ENCODE data around the gene DGLUCY. TPM values are rescaled to one million over a fixed set of nuclear protein-coding genes. Genes with fewer than 3 reads are reported as not detected.

DGLUCY gene
- total RNA-seq, 1 donor from 2014 or later = 28.1 TPM

- intact Hi-C loops (cut with micrococcal nuclease) = no loop called here
- Mint-ChIP-seq H3K4me1 (peaks cover 66% of the 10 kb centered on the region), H3K36me3 (ENCODE audit: low read depth) (peaks cover 31% of the 10 kb centered on the region), H3K9me3 (peaks cover 5% of the 10 kb centered on the region), H3K4me3 (peak overlapping the region; percentile 74), H3K27ac (peak overlapping the region; percentile 95), H3K27me3 (no peaks in the 10 kb centered on the region)
- peak; percentile 65 for DNase-seq
Observed at GRCh38 chr14:91250912-91251311, 137.0 kb downstream of the DGLUCY start.

GRCh38 chr14:91252871-91253794 lies 139.3 kb downstream of the DGLUCY start:
- peaks cover 17% of the 10 kb centered on the region for H3K36me3 Mint-ChIP-seq (ENCODE audit: low read depth)
- no peaks in the 10 kb centered on the region for H3K27me3 Mint-ChIP-seq
- peaks cover 65% of the 10 kb centered on the region for H3K4me1 Mint-ChIP-seq
- peak overlapping the region; percentile 49 for H3K4me3 Mint-ChIP-seq
- intact Hi-C loops (cut with micrococcal nuclease) = loop anchor here (1.0 kb wide), 1 partner anchor 10 kb away; no protein-coding TSS in a partner anchor
- peak; percentile 90 for DNase-seq
- H3K9me3 Mint-ChIP-seq = no peaks in the 10 kb centered on the region
- peak overlapping the region; percentile 62 for H3K27ac Mint-ChIP-seq

- peak; percentile 70 for DNase-seq
- Mint-ChIP-seq H3K9me3 (no peaks in the 10 kb centered on the region), H3K27me3 (no peaks in the 10 kb centered on the region), H3K36me3 (ENCODE audit: low read depth) (peaks cover 17% of the 10 kb centered on the region), H3K27ac (peak overlapping the region; percentile 84), H3K4me3 (peak overlapping the region; percentile 74), H3K4me1 (peaks cover 62% of the 10 kb centered on the region)
- intact Hi-C loops (cut with micrococcal nuclease) = no loop called here
Observed at GRCh38 chr14:91253795-91254323, 140.0 kb downstream of the DGLUCY start.

GRCh38 chr14:91254461-91254860 lies 140.6 kb downstream of the DGLUCY start:
- intact Hi-C loops (cut with micrococcal nuclease) = no loop called here
- H3K27me3 Mint-ChIP-seq = no peaks in the 10 kb centered on the region
- peaks cover 16% of the 10 kb centered on the region for H3K36me3 Mint-ChIP-seq (ENCODE audit: low read depth)
- peak overlapping the region; percentile 74 for H3K4me3 Mint-ChIP-seq
- peak overlapping the region; percentile 84 for H3K27ac Mint-ChIP-seq
- no peaks in the 10 kb centered on the region for H3K9me3 Mint-ChIP-seq
- peaks cover 60% of the 10 kb centered on the region for H3K4me1 Mint-ChIP-seq
- peak; percentile 82 for DNase-seq

- peaks cover 16% of the 10 kb centered on the region for H3K36me3 Mint-ChIP-seq (ENCODE audit: low read depth)
- peak overlapping the region; percentile 84 for H3K27ac Mint-ChIP-seq
- no peaks in the 10 kb centered on the region for H3K9me3 Mint-ChIP-seq
- peak overlapping the region; percentile 74 for H3K4me3 Mint-ChIP-seq
- peaks cover 59% of the 10 kb centered on the region for H3K4me1 Mint-ChIP-seq
- intact Hi-C loops (cut with micrococcal nuclease) = no loop called here
- no peaks in the 10 kb centered on the region for H3K27me3 Mint-ChIP-seq
- DNase-seq = no peak
Observed at GRCh38 chr14:91255026-91255695, 141.3 kb downstream of the DGLUCY start.

GRCh38 chr14:91256661-91257060 lies 142.8 kb downstream of the DGLUCY start:
- no peaks in the 10 kb centered on the region for H3K27me3 Mint-ChIP-seq
- H3K4me1 Mint-ChIP-seq = peaks cover 59% of the 10 kb centered on the region
- no peaks in the 10 kb centered on the region for H3K9me3 Mint-ChIP-seq
- no peak overlapping the region for H3K4me3 Mint-ChIP-seq
- peaks cover 7% of the 10 kb centered on the region for H3K36me3 Mint-ChIP-seq (ENCODE audit: low read depth)
- intact Hi-C loops (cut with micrococcal nuclease) = no loop called here
- DNase-seq = no peak
- H3K27ac Mint-ChIP-seq = no peak overlapping the region

- Mint-ChIP-seq H3K4me3 (no peak overlapping the region), H3K27me3 (no peaks in the 10 kb centered on the region), H3K4me1 (peaks cover 55% of the 10 kb centered on the region), H3K36me3 (ENCODE audit: low read depth) (peaks cover 5% of the 10 kb centered on the region), H3K27ac (peak overlapping the region; percentile 67), H3K9me3 (no peaks in the 10 kb centered on the region)
- intact Hi-C loops (cut with micrococcal nuclease) = no loop called here
- no peak for DNase-seq
Observed at GRCh38 chr14:91257328-91258010, 143.6 kb downstream of the DGLUCY start.

GRCh38 chr14:91258011-91258618 lies 144.2 kb downstream of the DGLUCY start:
- Mint-ChIP-seq H3K36me3 (ENCODE audit: low read depth) (peaks cover 3% of the 10 kb centered on the region), H3K27ac (peak overlapping the region; percentile 46), H3K9me3 (no peaks in the 10 kb centered on the region), H3K4me1 (peaks cover 53% of the 10 kb centered on the region), H3K27me3 (no peaks in the 10 kb centered on the region), H3K4me3 (no peak overlapping the region)
- no peak for DNase-seq
- intact Hi-C loops (cut with micrococcal nuclease) = no loop called here

- Mint-ChIP-seq H3K9me3 (no peaks in the 10 kb centered on the region), H3K36me3 (ENCODE audit: low read depth) (peaks cover 3% of the 10 kb centered on the region), H3K4me3 (no peak overlapping the region), H3K4me1 (peaks cover 60% of the 10 kb centered on the region), H3K27ac (peak overlapping the region; percentile 60), H3K27me3 (no peaks in the 10 kb centered on the region)
- no peak for DNase-seq
- intact Hi-C loops (cut with micrococcal nuclease) = no loop called here
Observed at GRCh38 chr14:91258876-91259275, 145.0 kb downstream of the DGLUCY start.

- peak overlapping the region; percentile 85 for H3K27ac Mint-ChIP-seq
- DNase-seq = peak; percentile 87
- H3K4me1 Mint-ChIP-seq = peaks cover 60% of the 10 kb centered on the region
- peaks cover 3% of the 10 kb centered on the region for H3K36me3 Mint-ChIP-seq (ENCODE audit: low read depth)
- H3K9me3 Mint-ChIP-seq = no peaks in the 10 kb centered on the region
- intact Hi-C loops (cut with micrococcal nuclease) = loop anchor here (1.0 kb wide), 2 partner anchors 14 to 33 kb away; no protein-coding TSS in a partner anchor
- H3K27me3 Mint-ChIP-seq = no peaks in the 10 kb centered on the region
- H3K4me3 Mint-ChIP-seq = no peak overlapping the region
Observed at GRCh38 chr14:91261115-91261514, 147.2 kb downstream of the DGLUCY start.

GRCh38 chr14:91261986-91262549 lies 148.2 kb downstream of the DGLUCY start:
- Mint-ChIP-seq H3K4me1 (peaks cover 55% of the 10 kb centered on the region), H3K27ac (no peak overlapping the region)

GRCh38 chr14:91263329-91263728 lies 149.5 kb downstream of the DGLUCY start:
- Mint-ChIP-seq H3K36me3 (ENCODE audit: low read depth) (peaks cover 12% of the 10 kb centered on the region), H3K27me3 (no peaks in the 10 kb centered on the region), H3K9me3 (no peaks in the 10 kb centered on the region), H3K27ac (peak overlapping the region; percentile 35), H3K4me3 (peak overlapping the region; percentile 75), H3K4me1 (peaks cover 47% of the 10 kb centered on the region)
- no peak for DNase-seq
- intact Hi-C loops (cut with micrococcal nuclease) = loop anchor here (2.0 kb wide), 1 partner anchor 87 kb away; no protein-coding TSS in a partner anchor

More at GRCh38 chr14:91261986-91262549, 148.2 kb downstream of the DGLUCY start:
- Mint-ChIP-seq H3K9me3 (no peaks in the 10 kb centered on the region), H3K4me3 (no peak overlapping the region), H3K36me3 (ENCODE audit: low read depth) (peaks cover 3% of the 10 kb centered on the region), H3K27me3 (no peaks in the 10 kb centered on the region)
- intact Hi-C loops (cut with micrococcal nuclease) = loop anchor here (1.0 to 2.0 kb wide), 3 partner anchors 15 to 85 kb away; no protein-coding TSS in a partner anchor
- DNase-seq = no peak

All from activated CD4-positive, alpha-beta T cell treated with anti-CD3 and anti-CD28 coated beads, Interleukin-2, amount 10 ng/mL, durations not matched to agents 24 days and 14 days (primary cell).